ENCODE results near the gene PRKG1.

GRCh38 chr10:51672039-51672535 lies 597.8 kb downstream of the PRKG1 start:
- TF ChIP-seq CTCF (IDR thresholded peaks at IDR 0.05; ENCODE audit: low read depth, low read length, missing input control) (no peak), JUND (IDR thresholded peaks at IDR 0.05) (no peak), REST (IDR thresholded peaks at IDR 0.05) (no peak), SP1 (IDR thresholded peaks at IDR 0.05) (no peak), GABPA (IDR thresholded peaks at IDR 0.05 in 1 of 2, conservative IDR thresholded peaks at IDR 0.05 in 1 of 2) (no peak), MAX (IDR thresholded peaks at IDR 0.05) (no peak), YY1 (IDR thresholded peaks at IDR 0.05) (no peak), EGR1 (IDR thresholded peaks at IDR 0.05; ENCODE audit: low read depth in 2 of 2) (no peak), HNF4A (conservative IDR thresholded peaks at IDR 0.05) (no peak)
